ENCODE results near the gene GPD2. TPM values are rescaled to one million over a fixed set of nuclear protein-coding genes. Genes with fewer than 3 reads are reported as not detected.

The GPD2 gene
- total RNA-seq, 1 donor, result 17.5 TPM

DNA sequence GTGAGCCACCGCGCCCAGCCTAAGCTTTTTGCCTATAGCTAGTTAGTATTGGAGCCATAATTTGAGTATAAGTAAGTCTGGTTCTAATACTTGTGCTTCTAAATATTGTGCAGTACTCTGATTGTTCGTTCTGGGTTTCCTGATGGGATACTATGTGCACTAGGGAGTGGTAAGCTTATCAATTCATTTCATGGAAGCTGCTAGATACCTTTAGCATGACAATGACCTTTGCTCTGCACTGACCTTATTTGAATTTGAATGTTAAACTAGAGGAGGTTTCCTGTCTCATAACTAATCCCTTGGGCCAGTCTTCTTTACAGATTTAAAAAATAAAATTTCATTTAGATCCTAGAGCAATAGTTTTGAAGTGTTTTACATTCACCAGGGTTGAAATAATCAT is 125.1 kb downstream of the GPD2 start:
- Histone ChIP-seq H3K27me3 (ENCODE audit: insufficient read depth, low read length) (no peaks in the 10 kb centered on the region), H3K4me1 (ENCODE audit: insufficient read depth, low read length) (no peaks in the 10 kb centered on the region), H3K4me3 (ENCODE audit: low read length) (no peak overlapping the region), H3K9me3 (ENCODE audit: low read depth, low read length) (no peaks in the 10 kb centered on the region)

DNA sequence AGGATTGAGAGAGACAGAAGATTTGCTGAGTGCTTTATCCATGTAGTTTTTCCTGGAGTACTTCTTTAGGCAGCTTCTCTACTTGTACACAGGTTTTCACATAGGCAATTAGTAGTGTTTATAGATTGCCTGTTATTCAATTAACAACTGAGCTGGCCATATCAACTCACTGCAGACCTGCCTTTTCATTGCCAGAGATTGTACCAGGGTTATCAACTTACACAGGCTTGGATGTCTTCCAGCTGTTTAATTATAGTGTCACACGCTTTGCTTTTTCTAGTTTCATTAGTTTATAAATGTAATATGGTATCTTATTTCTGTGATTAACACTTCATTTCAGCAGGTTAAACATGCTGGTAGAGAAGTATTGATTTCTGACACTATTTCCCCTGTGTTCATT is 125.9 kb downstream of the GPD2 start:
- H3K27me3 ChIP-seq (ENCODE audit: insufficient read depth, low read length), result no peaks in the 10 kb centered on the region
- no peak overlapping the region for H3K4me3 ChIP-seq (ENCODE audit: low read length)
- H3K9me3 ChIP-seq (ENCODE audit: low read depth, low read length), result no peaks in the 10 kb centered on the region
- H3K4me1 ChIP-seq (ENCODE audit: insufficient read depth, low read length), result no peaks in the 10 kb centered on the region

DNA sequence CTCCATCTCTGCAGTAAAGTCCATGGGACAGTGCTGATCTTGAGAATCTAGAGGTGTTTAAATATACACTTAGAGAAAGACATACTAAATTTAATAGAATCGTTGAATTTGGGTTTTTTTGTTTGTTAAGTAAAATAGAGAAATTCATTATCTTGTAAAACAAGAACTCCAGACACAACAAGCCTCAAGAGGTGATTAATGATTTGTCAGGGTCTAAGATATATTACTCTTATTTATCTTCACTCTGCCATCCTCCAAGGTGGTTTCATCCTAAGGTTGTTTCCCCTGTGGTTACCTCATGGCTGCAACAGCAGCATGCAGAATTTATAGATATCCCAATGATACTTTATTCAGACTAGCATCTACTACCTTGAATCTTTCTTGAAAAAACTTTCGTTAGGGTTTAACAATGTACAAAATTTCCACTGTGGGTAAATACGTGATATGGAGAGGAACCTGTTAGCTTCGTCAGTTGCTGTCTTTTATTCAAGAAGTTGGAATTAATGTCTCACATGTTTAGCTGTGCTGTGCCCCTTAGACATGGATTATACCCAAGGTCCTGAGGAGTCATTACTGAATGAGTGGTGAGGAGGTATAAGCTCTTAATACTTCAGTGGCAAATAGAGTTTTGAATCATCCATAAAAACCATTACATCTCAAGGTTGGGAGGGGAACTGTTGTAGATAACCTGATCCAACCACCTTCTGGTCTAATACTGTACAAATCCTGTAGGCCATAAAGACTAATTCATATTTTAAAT is 128.0 kb downstream of the GPD2 start:
- Histone ChIP-seq H3K4me1 (ENCODE audit: insufficient read depth, low read length) (no peaks in the 10 kb centered on the region), H3K27me3 (ENCODE audit: insufficient read depth, low read length) (no peaks in the 10 kb centered on the region)

DNA sequence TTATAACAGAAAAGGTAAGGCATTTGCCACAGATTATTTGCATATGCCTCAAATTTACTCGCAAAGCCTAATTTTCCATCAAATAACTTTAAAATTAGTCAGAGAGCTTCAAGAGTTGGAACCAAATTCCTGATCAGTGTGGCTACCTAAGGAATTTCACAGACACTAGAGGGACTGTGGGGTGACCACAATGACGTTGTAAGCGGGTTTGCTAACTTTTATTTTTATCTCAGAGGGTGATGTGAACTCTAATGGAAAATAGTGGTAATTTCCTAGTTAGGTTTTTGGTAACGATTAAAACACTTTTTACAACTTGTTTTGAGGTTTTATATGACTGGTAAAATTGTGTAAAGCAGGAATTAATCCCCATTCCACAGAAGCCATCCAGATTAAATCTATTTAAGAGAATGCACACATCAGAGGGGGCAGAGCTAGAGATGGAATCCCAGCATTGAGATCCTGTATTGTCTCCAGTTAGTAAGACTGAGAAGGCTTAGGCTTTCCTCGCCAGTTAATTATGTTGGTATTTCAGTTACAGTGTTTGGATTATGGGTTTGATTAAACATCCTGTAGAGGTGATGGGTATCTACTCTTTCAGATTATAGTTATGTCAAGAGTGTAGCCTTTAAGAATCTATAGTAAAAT is 129.0 kb downstream of the GPD2 start:
- H3K9me3 ChIP-seq (ENCODE audit: low read depth, low read length), result no peaks in the 10 kb centered on the region
- H3K27me3 ChIP-seq (ENCODE audit: insufficient read depth, low read length), result no peaks in the 10 kb centered on the region
- H3K4me3 ChIP-seq (ENCODE audit: low read length), result no peak overlapping the region
- no peaks in the 10 kb centered on the region for H3K4me1 ChIP-seq (ENCODE audit: insufficient read depth, low read length)

More for the DNA sequence above, 128.0 kb downstream of the GPD2 start:
- H3K4me3 ChIP-seq (ENCODE audit: low read length), result no peak overlapping the region
- no peaks in the 10 kb centered on the region for H3K9me3 ChIP-seq (ENCODE audit: low read depth, low read length)

DNA sequence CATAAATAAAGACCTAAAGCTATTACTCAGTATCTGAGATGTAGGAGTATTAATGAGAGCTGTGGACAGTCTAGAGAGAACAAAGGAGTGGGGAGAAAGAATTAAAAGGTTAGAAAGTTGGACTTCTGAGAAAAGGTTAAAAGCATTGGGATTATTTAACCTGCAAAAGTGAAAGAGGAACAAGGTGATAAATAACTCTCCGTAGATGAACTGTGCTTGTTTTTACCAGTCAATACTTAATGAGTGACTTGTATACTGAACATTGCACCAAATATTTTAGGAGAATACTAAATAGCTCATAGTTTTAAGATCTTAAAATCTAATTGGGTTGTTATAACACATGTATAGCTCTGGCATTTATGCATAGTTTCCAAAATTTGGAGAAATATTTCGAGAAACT is 137.5 kb downstream of the GPD2 start:
- Histone ChIP-seq H3K4me1 (ENCODE audit: insufficient read depth, low read length) (no peaks in the 10 kb centered on the region), H3K27me3 (ENCODE audit: insufficient read depth, low read length) (no peaks in the 10 kb centered on the region), H3K4me3 (ENCODE audit: low read length) (no peak overlapping the region)

DNA sequence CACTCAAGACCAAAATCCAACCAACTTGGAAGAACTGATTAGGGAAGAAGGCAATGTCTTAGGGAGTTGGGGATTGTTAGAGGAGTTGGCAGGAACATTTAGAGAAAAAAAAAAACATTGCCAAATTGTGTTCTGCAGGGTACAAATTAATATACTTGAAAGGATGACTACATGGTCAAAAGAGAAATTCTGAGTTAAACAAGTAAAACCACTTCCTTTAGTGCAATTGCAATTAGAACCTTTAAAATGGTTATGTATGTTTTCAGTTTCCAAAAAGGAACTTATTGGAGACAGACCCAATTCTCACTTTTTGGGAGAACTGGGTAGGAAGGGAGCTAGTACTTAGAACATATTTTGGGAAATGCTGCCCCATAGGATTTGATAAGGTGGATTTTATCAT is 137.9 kb downstream of the GPD2 start:
- Histone ChIP-seq H3K9me3 (ENCODE audit: low read depth, low read length) (no peaks in the 10 kb centered on the region), H3K4me3 (ENCODE audit: low read length) (no peak overlapping the region)

More for the DNA sequence above, 137.5 kb downstream of the GPD2 start:
- H3K9me3 ChIP-seq (ENCODE audit: low read depth, low read length), result no peaks in the 10 kb centered on the region

DNA sequence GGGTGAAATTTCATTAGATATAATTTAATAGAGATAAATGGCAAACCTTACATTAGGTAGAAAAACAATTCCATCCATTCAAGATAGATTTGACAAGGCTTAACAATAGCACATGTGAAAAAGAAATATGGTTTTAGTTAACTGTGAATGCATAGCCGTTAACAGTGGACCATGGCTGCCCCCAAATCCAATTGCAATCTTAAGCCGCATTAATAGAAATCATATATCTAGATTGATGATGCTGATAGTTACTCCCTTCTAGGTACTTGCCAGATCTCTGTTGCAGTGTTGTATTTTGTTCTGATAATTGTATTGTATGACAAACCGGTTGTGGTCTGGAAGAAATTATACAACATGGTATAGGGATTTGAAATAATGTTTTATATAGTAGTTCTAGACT is 139.8 kb downstream of the GPD2 start:
- H3K4me3 ChIP-seq (ENCODE audit: low read length), result no peak overlapping the region
- H3K9me3 ChIP-seq (ENCODE audit: low read depth, low read length), result no peaks in the 10 kb centered on the region
- H3K27me3 ChIP-seq (ENCODE audit: insufficient read depth, low read length), result no peaks in the 10 kb centered on the region
- H3K4me1 ChIP-seq (ENCODE audit: insufficient read depth, low read length), result no peaks in the 10 kb centered on the region

More for the DNA sequence above, 137.9 kb downstream of the GPD2 start:
- no peaks in the 10 kb centered on the region for H3K4me1 ChIP-seq (ENCODE audit: insufficient read depth, low read length)
- no peaks in the 10 kb centered on the region for H3K27me3 ChIP-seq (ENCODE audit: insufficient read depth, low read length)

DNA sequence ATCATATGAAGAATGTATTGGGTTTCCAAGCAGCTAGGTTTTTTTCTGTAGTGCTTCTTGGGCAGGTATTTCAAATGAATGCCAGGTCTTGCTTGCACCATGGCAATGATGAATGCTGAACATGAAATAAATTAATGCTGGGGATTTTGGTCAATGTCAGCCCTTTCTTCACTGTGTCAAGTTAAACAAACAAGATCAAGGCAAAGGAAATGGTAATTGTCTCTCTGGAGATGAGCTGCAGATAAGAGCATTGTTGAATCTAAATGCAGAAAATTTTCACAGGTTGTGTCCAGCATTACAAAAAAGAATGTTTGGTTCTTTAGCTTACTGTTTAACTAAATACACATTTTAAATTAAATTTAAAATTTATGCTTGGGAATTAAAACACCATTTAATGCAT is 144.3 kb downstream of the GPD2 start:
- Histone ChIP-seq H3K9me3 (ENCODE audit: low read depth, low read length) (no peaks in the 10 kb centered on the region), H3K27me3 (ENCODE audit: insufficient read depth, low read length) (no peaks in the 10 kb centered on the region), H3K4me3 (ENCODE audit: low read length) (no peak overlapping the region), H3K4me1 (ENCODE audit: insufficient read depth, low read length) (no peaks in the 10 kb centered on the region)

DNA sequence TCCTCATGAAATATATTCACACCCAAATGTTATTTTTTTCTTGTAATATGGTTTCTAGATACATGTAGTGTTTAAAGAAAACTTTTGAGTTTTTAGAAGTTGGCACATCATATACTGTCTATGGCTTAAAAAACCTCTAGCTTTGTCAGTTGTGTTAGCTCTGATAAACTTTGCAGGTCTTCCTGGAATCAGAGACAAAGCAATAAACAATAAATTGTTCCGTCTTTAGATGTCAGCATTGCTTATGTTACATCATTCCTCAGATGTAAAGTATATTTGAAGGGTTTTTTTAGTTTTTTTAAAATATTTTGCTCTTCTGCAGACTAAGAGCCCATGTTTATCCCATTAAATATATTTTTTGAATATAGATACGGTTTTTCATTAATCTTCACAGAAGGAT is 145.1 kb downstream of the GPD2 start:
- Histone ChIP-seq H3K4me1 (ENCODE audit: insufficient read depth, low read length) (no peaks in the 10 kb centered on the region), H3K27me3 (ENCODE audit: insufficient read depth, low read length) (no peaks in the 10 kb centered on the region), H3K9me3 (ENCODE audit: low read depth, low read length) (no peaks in the 10 kb centered on the region), H3K4me3 (ENCODE audit: low read length) (no peak overlapping the region)

DNA sequence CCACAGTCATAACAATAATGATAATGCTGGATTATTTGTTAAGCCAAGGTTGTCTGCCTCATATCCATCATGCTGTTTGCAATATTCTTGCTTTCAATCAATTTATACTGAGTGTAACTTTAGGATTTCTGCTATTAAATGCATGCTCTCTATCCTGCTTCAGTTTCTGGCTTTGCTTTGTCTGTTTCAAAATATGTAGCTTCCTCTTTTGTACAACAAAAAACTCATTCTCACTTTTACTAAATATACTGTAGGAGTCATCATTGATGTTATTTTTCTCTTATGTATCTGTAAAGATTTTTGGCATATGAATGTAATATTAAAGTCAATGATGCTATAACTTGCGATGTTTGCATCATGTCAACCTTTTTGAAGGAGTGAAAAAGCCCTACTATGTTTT is 149.3 kb downstream of the GPD2 start:
- Histone ChIP-seq H3K4me3 (ENCODE audit: low read length) (no peak overlapping the region), H3K4me1 (ENCODE audit: insufficient read depth, low read length) (no peaks in the 10 kb centered on the region), H3K9me3 (ENCODE audit: low read depth, low read length) (no peaks in the 10 kb centered on the region), H3K27me3 (ENCODE audit: insufficient read depth, low read length) (no peaks in the 10 kb centered on the region)

DNA sequence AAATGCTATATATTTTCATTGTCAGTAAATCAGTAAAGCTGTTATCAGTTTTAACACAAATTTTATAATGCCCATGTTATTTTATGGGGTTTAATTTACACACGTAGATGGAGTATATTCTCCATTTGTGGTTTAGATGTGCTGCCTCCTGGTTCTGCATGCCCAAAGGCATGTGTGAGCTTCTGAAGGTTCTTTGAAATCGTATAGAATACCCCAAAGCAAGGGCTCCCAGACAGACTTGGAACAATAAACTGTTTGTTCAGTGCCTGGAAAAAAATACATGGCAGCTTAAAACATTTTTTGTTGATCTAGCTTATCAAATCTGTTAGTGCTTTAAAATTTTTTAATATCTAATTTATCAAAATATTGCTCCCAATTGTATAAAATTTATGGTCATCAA is 150.4 kb downstream of the GPD2 start:
- Histone ChIP-seq H3K27me3 (ENCODE audit: insufficient read depth, low read length) (no peaks in the 10 kb centered on the region), H3K4me1 (ENCODE audit: insufficient read depth, low read length) (no peaks in the 10 kb centered on the region), H3K4me3 (ENCODE audit: low read length) (no peak overlapping the region), H3K9me3 (ENCODE audit: low read depth, low read length) (no peaks in the 10 kb centered on the region)

DNA sequence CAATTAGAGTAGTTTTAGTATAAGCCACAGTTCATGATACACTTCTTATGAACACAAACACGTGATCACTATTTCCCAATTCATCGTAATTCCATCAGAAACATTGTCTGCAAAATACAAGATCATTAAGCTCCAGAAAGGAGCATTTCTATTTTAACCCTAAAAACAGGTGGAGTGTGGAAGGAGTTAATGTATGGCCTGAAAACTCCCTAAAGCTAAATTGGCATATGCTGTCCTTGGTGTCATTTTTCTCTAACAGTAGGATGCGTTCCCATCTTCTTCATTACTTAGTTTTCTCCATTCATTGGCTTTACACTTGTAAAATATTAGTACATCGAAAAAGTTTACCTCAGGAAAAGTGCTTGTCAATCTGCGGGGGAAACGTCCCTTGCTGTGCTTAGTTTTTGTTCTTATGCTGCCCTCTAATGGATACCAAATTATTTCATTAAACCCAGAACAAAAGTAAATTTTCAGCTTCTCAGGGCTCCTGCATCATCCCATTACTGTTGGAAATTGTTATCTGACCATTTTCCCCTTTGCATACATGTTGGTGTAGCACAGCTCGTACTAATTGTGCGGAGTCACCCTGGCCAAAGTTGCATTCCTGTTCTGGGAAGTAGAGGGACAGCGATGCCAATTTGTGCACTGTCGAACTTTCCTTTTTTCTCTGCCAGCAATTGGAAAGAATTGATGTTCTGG is 153.4 kb downstream of the GPD2 start:
- no peak overlapping the region for H3K4me3 ChIP-seq (ENCODE audit: low read length)
- H3K27me3 ChIP-seq (ENCODE audit: insufficient read depth, low read length), result no peaks in the 10 kb centered on the region
- H3K9me3 ChIP-seq (ENCODE audit: low read depth, low read length), result no peaks in the 10 kb centered on the region
- no peaks in the 10 kb centered on the region for H3K4me1 ChIP-seq (ENCODE audit: insufficient read depth, low read length)

DNA sequence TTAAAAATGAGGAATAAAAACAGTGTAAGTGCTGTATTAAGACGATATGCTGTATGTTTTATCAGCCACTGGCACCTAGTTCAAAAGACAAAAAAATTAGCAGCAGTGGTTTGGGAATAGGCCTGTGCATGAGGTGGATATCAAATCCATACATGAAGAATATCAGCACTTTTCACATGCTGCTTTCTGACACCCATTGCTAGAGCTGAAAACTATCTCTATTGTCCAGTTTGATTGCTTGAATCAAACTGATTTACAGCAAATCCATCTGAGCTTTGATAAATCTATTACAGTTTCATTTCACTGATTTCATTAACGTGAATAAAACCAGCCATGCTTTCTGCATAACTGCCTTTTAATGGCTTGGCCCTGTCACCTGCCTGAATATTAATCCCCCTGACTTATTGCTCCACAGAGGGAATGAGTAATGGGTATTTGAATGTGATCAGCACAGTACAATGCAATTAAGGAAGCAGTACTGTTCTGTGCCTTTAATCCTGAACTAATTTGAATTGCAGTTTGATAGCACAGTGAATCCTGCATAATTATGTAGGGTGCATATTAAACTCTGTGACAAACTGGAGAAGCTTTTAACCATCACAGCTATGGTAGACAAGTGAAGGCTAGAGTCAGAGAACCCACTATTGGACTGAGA is 154.0 kb downstream of the GPD2 start:
- H3K4me3 ChIP-seq (ENCODE audit: low read length), result no peak overlapping the region
- H3K9me3 ChIP-seq (ENCODE audit: low read depth, low read length), result no peaks in the 10 kb centered on the region
- H3K4me1 ChIP-seq (ENCODE audit: insufficient read depth, low read length), result no peaks in the 10 kb centered on the region
- no peaks in the 10 kb centered on the region for H3K27me3 ChIP-seq (ENCODE audit: insufficient read depth, low read length)

DNA sequence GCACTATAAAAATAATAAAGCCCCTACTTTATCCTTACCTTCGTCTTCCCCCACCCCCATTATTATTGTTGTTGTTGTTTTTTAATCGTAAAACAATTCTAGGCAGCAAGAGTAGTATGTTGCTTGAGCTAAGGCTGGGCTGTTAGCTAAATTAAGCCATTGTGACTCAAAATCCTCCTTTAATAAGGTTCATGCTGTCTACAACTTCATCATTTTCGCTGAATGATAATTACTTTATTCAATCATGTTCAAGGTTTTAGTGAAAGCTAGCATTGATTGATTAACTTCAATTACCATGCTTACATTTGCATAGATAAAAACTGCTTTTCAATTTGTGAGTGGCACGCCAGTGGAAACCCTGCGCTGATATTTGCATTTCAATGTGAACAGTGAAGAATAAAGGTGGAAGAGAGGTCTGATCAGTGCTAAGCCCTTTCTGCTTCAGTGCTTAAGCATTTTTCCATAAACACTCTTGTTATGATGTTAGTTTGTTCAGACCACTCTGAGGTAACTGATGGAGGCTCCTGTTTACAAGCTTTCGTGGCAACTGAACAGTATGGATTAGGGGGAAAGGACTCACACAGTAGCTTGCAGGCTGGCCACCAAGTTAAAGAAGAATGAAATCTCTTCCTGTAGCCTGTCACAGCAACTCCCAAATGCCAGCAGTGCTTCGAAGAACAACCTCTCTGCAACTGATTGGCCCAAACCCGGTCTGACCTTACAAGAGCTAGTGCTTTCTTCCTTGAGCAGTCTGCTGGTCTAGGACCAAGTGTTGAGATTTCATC is 156.8 kb downstream of the GPD2 start:
- H3K9me3 ChIP-seq (ENCODE audit: low read depth, low read length), result no peaks in the 10 kb centered on the region
- H3K27me3 ChIP-seq (ENCODE audit: insufficient read depth, low read length), result no peaks in the 10 kb centered on the region
- no peak overlapping the region for H3K4me3 ChIP-seq (ENCODE audit: low read length)
- H3K4me1 ChIP-seq (ENCODE audit: insufficient read depth, low read length), result no peaks in the 10 kb centered on the region

DNA sequence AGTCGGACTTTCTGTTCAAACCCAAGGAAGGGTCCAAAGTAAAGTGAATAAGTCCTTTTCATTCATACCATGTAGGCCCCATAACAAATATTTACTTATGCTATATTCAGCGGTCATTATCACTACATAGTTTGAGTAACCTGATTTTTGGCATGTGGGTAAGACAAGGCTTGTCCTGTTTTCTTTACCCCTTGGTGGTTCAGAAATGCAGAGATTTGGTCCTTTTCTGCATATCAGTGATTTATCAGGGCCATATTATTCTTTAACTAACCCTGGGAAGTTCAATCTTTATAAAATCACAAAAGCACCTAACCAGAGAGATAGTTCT is 157.4 kb downstream of the GPD2 start:
- Histone ChIP-seq H3K4me1 (ENCODE audit: insufficient read depth, low read length) (no peaks in the 10 kb centered on the region), H3K4me3 (ENCODE audit: low read length) (no peak overlapping the region), H3K9me3 (ENCODE audit: low read depth, low read length) (no peaks in the 10 kb centered on the region), H3K27me3 (ENCODE audit: insufficient read depth, low read length) (no peaks in the 10 kb centered on the region)

Measured in mononuclear cell (primary cell).